DMS 273 treated with DMSO at 0.1 percent for 48 hours (cell line): ENCODE data around the gene LSG1.

ENCODE experiments used
- DNase-seq: peaks from one replicate; lab custom pipeline; 2025; lab: John Stamatoyannopoulos, UW

Gene LSG1

GRCh38 chr3:194686816-194687637 lies 15.0 kb upstream of the LSG1 start:
- peak; percentile 28 for DNase-seq

- no peak for DNase-seq
Measured at GRCh38 chr3:194686414-194686815, 14.4 kb upstream of the LSG1 start.

GRCh38 chr3:194685718-194686413 lies 13.9 kb upstream of the LSG1 start, which contains the start of gene FAM43A:
FAM43A (plus strand) TSS chr3:194685883; CDS start chr3:194686827, 944 bp downstream.
- DNase-seq = peak; percentile 90

GRCh38 chr3:194685065-194685717 lies 13.2 kb upstream of the LSG1 start:
- no peak for DNase-seq

GRCh38 chr3:194683380-194683779 lies 11.4 kb upstream of the LSG1 start:
- no peak for DNase-seq

GRCh38 chr3:194682694-194683310 lies 10.8 kb upstream of the LSG1 start:
- peak; percentile 86 for DNase-seq

- no peak for DNase-seq
Measured at GRCh38 chr3:194682189-194682693, 10.2 kb upstream of the LSG1 start.

GRCh38 chr3:194680888-194681615 lies 9.1 kb upstream of the LSG1 start:
- no peak for DNase-seq

GRCh38 chr3:194676471-194676870 lies 4.5 kb upstream of the LSG1 start:
- no peak for DNase-seq

- DNase-seq = no peak
Measured at GRCh38 chr3:194675680-194676079, 3.7 kb upstream of the LSG1 start.

GRCh38 chr3:194675081-194675640 lies 3.2 kb upstream of the LSG1 start:
- DNase-seq = no peak

- DNase-seq = no peak
Measured at GRCh38 chr3:194673761-194674160, 1.8 kb upstream of the LSG1 start.

- DNase-seq = no peak
Measured at GRCh38 chr3:194672876-194673275, 885 bp upstream of the LSG1 start.

GRCh38 chr3:194671511-194671899 lies 486 bp downstream of the LSG1 start:
- no peak for DNase-seq

- no peak for DNase-seq
Measured at GRCh38 chr3:194667363-194667762, 4.6 kb downstream of the LSG1 start.

GRCh38 chr3:194664857-194665256 lies 7.1 kb downstream of the LSG1 start:
- DNase-seq = no peak

- DNase-seq = peak; percentile 89
Measured at GRCh38 chr3:194661946-194662345, 10.0 kb downstream of the LSG1 start.

- peak; percentile 89 for DNase-seq
Measured at GRCh38 chr3:194661374-194661773, 10.6 kb downstream of the LSG1 start.

- no peak for DNase-seq
Measured at GRCh38 chr3:194659778-194660177, 12.2 kb downstream of the LSG1 start.

GRCh38 chr3:194658477-194659242 lies 13.3 kb downstream of the LSG1 start:
- no peak for DNase-seq
